Measurements from ENCODE around the gene IL17D. TPM values are rescaled to one million over a fixed set of nuclear protein-coding genes. Genes with fewer than 3 reads are reported as not detected.

IL17D gene
- total and polyA plus RNA-seq, 4 donors, result 0.05 to 0.19 (median 0.14) TPM

DNA sequence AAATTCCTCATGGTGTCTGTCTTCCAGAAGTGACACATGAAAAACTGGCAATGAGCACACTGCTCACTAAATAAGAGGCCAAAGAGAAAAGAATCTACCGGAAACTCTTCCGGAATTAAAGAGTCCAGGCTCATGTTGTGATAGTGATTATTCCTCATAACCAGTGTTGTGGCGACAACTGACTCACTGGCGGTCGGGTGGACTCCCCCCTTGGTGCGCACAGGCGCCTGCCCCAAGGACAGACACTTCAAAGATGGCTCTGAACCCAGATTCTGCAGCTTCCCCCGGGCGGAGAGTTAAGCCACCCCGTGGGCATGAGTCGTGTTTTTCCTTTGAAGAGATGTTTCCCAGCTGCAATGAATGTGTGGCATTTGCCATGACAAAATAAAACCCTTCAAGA, 10.3 kb downstream of the IL17D start:
- 79% methylated on average over 11 of the region's 11 CpGs for WGBS
- no peaks in the 10 kb centered on the region for H3K9me3 ChIP-seq (ENCODE audit: control insufficient read depth in 4 of 4, low read length in 3 of 4)

More for the DNA sequence above, 10.3 kb downstream of the IL17D start:
- Histone ChIP-seq H3K4me3 (ENCODE audit: low read depth in 1 of 3, low read length in 3 of 3) (no peak overlapping the region), H3K27me3 (ENCODE audit: control insufficient read depth in 4 of 4, insufficient read depth in 4 of 4, low read length in 3 of 4) (no peaks in the 10 kb centered on the region), H3K36me3 (ENCODE audit: control insufficient read depth in 4 of 4, insufficient read depth in 3 of 4, low read depth in 1 of 4, low read length in 3 of 4) (no peaks in the 10 kb centered on the region), H3K4me1 (ENCODE audit: control insufficient read depth in 4 of 4, insufficient read depth in 4 of 4, low read length in 3 of 4) (peaks cover 0 to 7% (median 4%) of the 10 kb centered on the region in 4 donors), H3K9ac (ENCODE audit: low read depth in 1 of 2, low read length in 2 of 2) (no peak overlapping the region), H3K27ac (ENCODE audit: low read depth in 1 of 2, low read length in 2 of 2) (no peak overlapping the region)
- no peak for TF ChIP-seq RXRA (IDR thresholded peaks at IDR 0.05)
- TF ChIP-seq, protein P1, sequence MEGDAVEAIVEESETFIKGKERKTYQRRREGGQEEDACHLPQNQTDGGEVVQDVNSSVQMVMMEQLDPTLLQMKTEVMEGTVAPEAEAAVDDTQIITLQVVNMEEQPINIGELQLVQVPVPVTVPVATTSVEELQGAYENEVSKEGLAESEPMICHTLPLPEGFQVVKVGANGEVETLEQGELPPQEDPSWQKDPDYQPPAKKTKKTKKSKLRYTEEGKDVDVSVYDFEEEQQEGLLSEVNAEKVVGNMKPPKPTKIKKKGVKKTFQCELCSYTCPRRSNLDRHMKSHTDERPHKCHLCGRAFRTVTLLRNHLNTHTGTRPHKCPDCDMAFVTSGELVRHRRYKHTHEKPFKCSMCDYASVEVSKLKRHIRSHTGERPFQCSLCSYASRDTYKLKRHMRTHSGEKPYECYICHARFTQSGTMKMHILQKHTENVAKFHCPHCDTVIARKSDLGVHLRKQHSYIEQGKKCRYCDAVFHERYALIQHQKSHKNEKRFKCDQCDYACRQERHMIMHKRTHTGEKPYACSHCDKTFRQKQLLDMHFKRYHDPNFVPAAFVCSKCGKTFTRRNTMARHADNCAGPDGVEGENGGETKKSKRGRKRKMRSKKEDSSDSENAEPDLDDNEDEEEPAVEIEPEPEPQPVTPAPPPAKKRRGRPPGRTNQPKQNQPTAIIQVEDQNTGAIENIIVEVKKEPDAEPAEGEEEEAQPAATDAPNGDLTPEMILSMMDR (IDR thresholded peaks at IDR 0.05; ENCODE audit: low read depth, low read length, missing input control), result no peak
- TF ChIP-seq RAD21 (IDR thresholded peaks at IDR 0.05), result no peak
- no peak for TF ChIP-seq ZBTB33 (IDR thresholded peaks at IDR 0.05)
- no peak for TF ChIP-seq GABPA (IDR thresholded peaks at IDR 0.05 in 1 of 2, conservative IDR thresholded peaks at IDR 0.05 in 1 of 2)
- TF ChIP-seq TAF1 (conservative IDR thresholded peaks at IDR 0.05), result no peak
- TF ChIP-seq JUND (IDR thresholded peaks at IDR 0.05), result no peak
- no peak for TF ChIP-seq NR2F2 (IDR thresholded peaks at IDR 0.05)
- TF ChIP-seq, protein P2, sequence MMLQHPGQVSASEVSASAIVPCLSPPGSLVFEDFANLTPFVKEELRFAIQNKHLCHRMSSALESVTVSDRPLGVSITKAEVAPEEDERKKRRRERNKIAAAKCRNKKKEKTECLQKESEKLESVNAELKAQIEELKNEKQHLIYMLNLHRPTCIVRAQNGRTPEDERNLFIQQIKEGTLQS (IDR thresholded peaks at IDR 0.05), result no peak
- no peak for TF ChIP-seq YY1 (IDR thresholded peaks at IDR 0.05)
- no peak for TF ChIP-seq SP1 (IDR thresholded peaks at IDR 0.05)
- TF ChIP-seq EGR1 (IDR thresholded peaks at IDR 0.05; ENCODE audit: low read depth in 2 of 2), result no peak
- TF ChIP-seq FOXA2 (IDR thresholded peaks at IDR 0.05), result no peak
- TF ChIP-seq, protein P3, sequence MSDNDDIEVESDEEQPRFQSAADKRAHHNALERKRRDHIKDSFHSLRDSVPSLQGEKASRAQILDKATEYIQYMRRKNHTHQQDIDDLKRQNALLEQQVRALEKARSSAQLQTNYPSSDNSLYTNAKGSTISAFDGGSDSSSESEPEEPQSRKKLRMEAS (IDR thresholded peaks at IDR 0.05), result no peak
- TF ChIP-seq, protein P4, sequence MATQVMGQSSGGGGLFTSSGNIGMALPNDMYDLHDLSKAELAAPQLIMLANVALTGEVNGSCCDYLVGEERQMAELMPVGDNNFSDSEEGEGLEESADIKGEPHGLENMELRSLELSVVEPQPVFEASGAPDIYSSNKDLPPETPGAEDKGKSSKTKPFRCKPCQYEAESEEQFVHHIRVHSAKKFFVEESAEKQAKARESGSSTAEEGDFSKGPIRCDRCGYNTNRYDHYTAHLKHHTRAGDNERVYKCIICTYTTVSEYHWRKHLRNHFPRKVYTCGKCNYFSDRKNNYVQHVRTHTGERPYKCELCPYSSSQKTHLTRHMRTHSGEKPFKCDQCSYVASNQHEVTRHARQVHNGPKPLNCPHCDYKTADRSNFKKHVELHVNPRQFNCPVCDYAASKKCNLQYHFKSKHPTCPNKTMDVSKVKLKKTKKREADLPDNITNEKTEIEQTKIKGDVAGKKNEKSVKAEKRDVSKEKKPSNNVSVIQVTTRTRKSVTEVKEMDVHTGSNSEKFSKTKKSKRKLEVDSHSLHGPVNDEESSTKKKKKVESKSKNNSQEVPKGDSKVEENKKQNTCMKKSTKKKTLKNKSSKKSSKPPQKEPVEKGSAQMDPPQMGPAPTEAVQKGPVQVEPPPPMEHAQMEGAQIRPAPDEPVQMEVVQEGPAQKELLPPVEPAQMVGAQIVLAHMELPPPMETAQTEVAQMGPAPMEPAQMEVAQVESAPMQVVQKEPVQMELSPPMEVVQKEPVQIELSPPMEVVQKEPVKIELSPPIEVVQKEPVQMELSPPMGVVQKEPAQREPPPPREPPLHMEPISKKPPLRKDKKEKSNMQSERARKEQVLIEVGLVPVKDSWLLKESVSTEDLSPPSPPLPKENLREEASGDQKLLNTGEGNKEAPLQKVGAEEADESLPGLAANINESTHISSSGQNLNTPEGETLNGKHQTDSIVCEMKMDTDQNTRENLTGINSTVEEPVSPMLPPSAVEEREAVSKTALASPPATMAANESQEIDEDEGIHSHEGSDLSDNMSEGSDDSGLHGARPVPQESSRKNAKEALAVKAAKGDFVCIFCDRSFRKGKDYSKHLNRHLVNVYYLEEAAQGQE (IDR thresholded peaks at IDR 0.05), result no peak
- TF ChIP-seq HNF4A (conservative IDR thresholded peaks at IDR 0.05), result no peak
- no peak for TF ChIP-seq HNF4G (IDR thresholded peaks at IDR 0.05)
- TF ChIP-seq FOXA1 (IDR thresholded peaks at IDR 0.05), result no peak
- DNase-seq (ENCODE audit: low spot score), result no peak

Measured in liver (tissue), 9 donors.